Mesendoderm (in vitro differentiated cells): ENCODE results near the gene GLRX3.

ENCODE experiments used
- DNase-seq: peaks from one replicate; pipeline ENCODE4 v3.0.0; 2013
- H2AK5ac ChIP-seq: 2 replicates; pipeline ENCODE4 v1.6.1; 2013; ENCODE audit warnings: low read length, inconsistent platforms
- H2BK120ac ChIP-seq: 2 replicates; pipeline ENCODE4 v1.6.1; 2013; ENCODE audit warnings: low read depth, mild to moderate bottlenecking, low read length, moderate library complexity, mixed read lengths
- H2BK15ac ChIP-seq: replicated peaks from 2 replicates; pipeline ENCODE4 v1.6.1; 2013; ENCODE audit warnings: low read depth, mild to moderate bottlenecking, moderate library complexity
- H2BK5ac ChIP-seq: 2 replicates; pipeline ENCODE4 v1.6.1; 2013; ENCODE audit warnings: low read length, inconsistent platforms
- H3K18ac ChIP-seq: 2 replicates; pipeline ENCODE4 v1.6.1; 2013; ENCODE audit warnings: mild to moderate bottlenecking, low read length, mixed read lengths
- H3K23ac ChIP-seq: one replicate; pipeline ENCODE4 v1.6.1; 2013; ENCODE audit warnings: low read length
- H3K27ac ChIP-seq: 2 replicates; pipeline ENCODE4 v1.5.1; 2013; ENCODE audit warnings: low read depth, mild to moderate bottlenecking, inconsistent platforms, low read length, moderate library complexity
- H3K27me3 ChIP-seq: 2 replicates; pipeline ENCODE4 v1.6.1; 2013; ENCODE audit warnings: low read length, control low read depth, mild to moderate bottlenecking, inconsistent platforms; ENCODE audit not compliant: insufficient read depth, poor library complexity
- H3K36me3 ChIP-seq: 2 replicates; pipeline ENCODE4 v1.6.1; 2013; ENCODE audit warnings: low read length, inconsistent platforms; ENCODE audit not compliant: control insufficient read depth, insufficient read depth
- H3K4ac ChIP-seq: one replicate; pipeline ENCODE4 v1.6.1; 2013; ENCODE audit warnings: low read depth, mild to moderate bottlenecking, low read length, moderate library complexity
- H3K4me1 ChIP-seq: 2 replicates; pipeline ENCODE4 v1.6.1; 2013; ENCODE audit warnings: low read depth, low read length, inconsistent platforms; ENCODE audit not compliant: control insufficient read depth
- H3K4me2 ChIP-seq: 2 replicates; pipeline ENCODE4 v1.6.1; 2013; ENCODE audit warnings: low read length
- H3K4me3 ChIP-seq: 2 replicates; pipeline ENCODE4 v1.5.1; 2013; ENCODE audit warnings: mild to moderate bottlenecking, low read length
- H3K56ac ChIP-seq: one replicate; pipeline ENCODE4 v1.6.1; 2013; ENCODE audit warnings: low read length
- H3K79me1 ChIP-seq: 2 replicates; pipeline ENCODE4 v1.6.1; 2013; ENCODE audit warnings: low read length, inconsistent platforms
- H3K79me2 ChIP-seq: 2 replicates; pipeline ENCODE4 v1.6.1; 2013; ENCODE audit warnings: mild to moderate bottlenecking, low read length; ENCODE audit not compliant: control insufficient read depth, insufficient read depth
- H3K9ac ChIP-seq: 2 replicates; pipeline ENCODE4 v1.6.1; 2013; ENCODE audit warnings: low read length, inconsistent platforms
- H4K5ac ChIP-seq: one replicate; pipeline ENCODE4 v1.6.1; 2013; ENCODE audit warnings: low read length
- H4K8ac ChIP-seq: one replicate; pipeline ENCODE4 v1.6.1; 2013; ENCODE audit warnings: low read depth, mild to moderate bottlenecking, control low read depth, low read length, moderate library complexity
- WGBS: extraction: QIAGEN DNeasy Blood & Tissue Kit; methylation state at CpG from one replicate; pipeline ENCODE4 v1.1.7; 2013; ENCODE audit warnings: low lambda C conversion rate, missing lambda C conversion rate; ENCODE audit not compliant: insufficient coverage; ENCODE audit errors: extremely low coverage; 5-methylcytosine and 5-hydroxymethylcytosine counted together

Gene GLRX3

GRCh38 chr10:130190055-130190736 is 54.0 kb downstream of the GLRX3 start:
- H3K79me2 ChIP-seq = no peaks in the 10 kb centered on the region
- no peak overlapping the region for H2BK5ac ChIP-seq
- H3K27ac ChIP-seq = no peak overlapping the region
- no peak overlapping the region for H2BK120ac ChIP-seq
- no peak overlapping the region for H2AK5ac ChIP-seq
- peak overlapping the region; percentile 93 for H3K56ac ChIP-seq
- H3K4ac ChIP-seq = no peak overlapping the region
- H3K36me3 ChIP-seq = peaks cover 2% of the 10 kb centered on the region
- H3K9ac ChIP-seq = peak overlapping the region; percentile 80
- WGBS = no CpG with 5 or more reads among the region's 81 CpGs
- no peak overlapping the region for H4K8ac ChIP-seq
- DNase-seq = peak; percentile 94
- H3K27me3 ChIP-seq = no peaks in the 10 kb centered on the region
- H3K23ac ChIP-seq = no peak overlapping the region
- H3K4me2 ChIP-seq = peak overlapping the region; percentile 79
- peak overlapping the region; percentile 31 for H3K18ac ChIP-seq
- H3K79me1 ChIP-seq = no peaks in the 10 kb centered on the region
- H3K4me3 ChIP-seq = peak overlapping the region; percentile 35
- H3K4me1 ChIP-seq = no peaks in the 10 kb centered on the region
- no peak overlapping the region for H2BK15ac ChIP-seq
- no peak overlapping the region for H4K5ac ChIP-seq

- H3K4me1 ChIP-seq = no peaks in the 10 kb centered on the region
- H2BK5ac ChIP-seq = no peak overlapping the region
- peak overlapping the region; percentile 80 for H3K9ac ChIP-seq
- H3K4me3 ChIP-seq = no peak overlapping the region
- H2AK5ac ChIP-seq = no peak overlapping the region
- WGBS = no CpG with 5 or more reads among the region's 25 CpGs
- H3K36me3 ChIP-seq = no peaks in the 10 kb centered on the region
- no peaks in the 10 kb centered on the region for H3K27me3 ChIP-seq
- H2BK15ac ChIP-seq = no peak overlapping the region
- H3K27ac ChIP-seq = no peak overlapping the region
- no peaks in the 10 kb centered on the region for H3K79me1 ChIP-seq
- no peak for DNase-seq
- H4K8ac ChIP-seq = no peak overlapping the region
- H4K5ac ChIP-seq = no peak overlapping the region
- peak overlapping the region; percentile 31 for H3K18ac ChIP-seq
- no peaks in the 10 kb centered on the region for H3K79me2 ChIP-seq
- peak overlapping the region; percentile 79 for H3K4me2 ChIP-seq
- no peak overlapping the region for H3K23ac ChIP-seq
- no peak overlapping the region for H3K4ac ChIP-seq
- no peak overlapping the region for H2BK120ac ChIP-seq
- H3K56ac ChIP-seq = peak overlapping the region; percentile 93
Measured at GRCh38 chr10:130190737-130191115, 54.5 kb downstream of the GLRX3 start.

- Histone ChIP-seq H2BK120ac (no peak overlapping the region), H3K79me2 (no peaks in the 10 kb centered on the region), H3K4me1 (no peaks in the 10 kb centered on the region), H2BK15ac (no peak overlapping the region), H3K4ac (no peak overlapping the region), H3K9ac (no peak overlapping the region), H4K8ac (no peak overlapping the region), H3K79me1 (no peaks in the 10 kb centered on the region), H2BK5ac (no peak overlapping the region), H2AK5ac (no peak overlapping the region), H3K27ac (no peak overlapping the region), H3K56ac (no peak overlapping the region), H3K4me2 (no peak overlapping the region), H3K4me3 (no peak overlapping the region), H3K23ac (no peak overlapping the region), H3K27me3 (no peaks in the 10 kb centered on the region), H3K36me3 (no peaks in the 10 kb centered on the region), H3K18ac (no peak overlapping the region), H4K5ac (no peak overlapping the region)
- no CpG with 5 or more reads among the region's 22 CpGs for WGBS
- DNase-seq = no peak
Measured at GRCh38 chr10:130191380-130191779, 55.2 kb downstream of the GLRX3 start.

- Histone ChIP-seq H3K36me3 (no peaks in the 10 kb centered on the region), H2AK5ac (no peak overlapping the region), H2BK5ac (no peak overlapping the region), H3K9ac (no peak overlapping the region), H3K79me2 (no peaks in the 10 kb centered on the region), H3K4ac (no peak overlapping the region), H4K8ac (no peak overlapping the region), H3K4me2 (no peak overlapping the region), H3K27ac (no peak overlapping the region), H3K27me3 (no peaks in the 10 kb centered on the region), H3K4me1 (no peaks in the 10 kb centered on the region), H3K4me3 (no peak overlapping the region), H3K23ac (no peak overlapping the region), H2BK120ac (no peak overlapping the region), H3K79me1 (no peaks in the 10 kb centered on the region), H3K18ac (no peak overlapping the region), H4K5ac (no peak overlapping the region), H2BK15ac (no peak overlapping the region), H3K56ac (no peak overlapping the region)
- WGBS = no CpG with 5 or more reads among the region's 10 CpGs
- DNase-seq = no peak
Measured at GRCh38 chr10:130192276-130192848, 56.2 kb downstream of the GLRX3 start.

GRCh38 chr10:130193033-130193432 is 56.8 kb downstream of the GLRX3 start:
- Histone ChIP-seq H3K23ac (no peak overlapping the region), H3K9ac (no peak overlapping the region), H3K27ac (no peak overlapping the region), H2AK5ac (no peak overlapping the region), H2BK5ac (no peak overlapping the region), H2BK120ac (no peak overlapping the region), H4K8ac (no peak overlapping the region), H2BK15ac (no peak overlapping the region), H4K5ac (no peak overlapping the region), H3K4me3 (no peak overlapping the region), H3K79me1 (no peaks in the 10 kb centered on the region), H3K36me3 (no peaks in the 10 kb centered on the region), H3K56ac (no peak overlapping the region), H3K18ac (no peak overlapping the region), H3K4ac (no peak overlapping the region), H3K27me3 (no peaks in the 10 kb centered on the region), H3K4me1 (no peaks in the 10 kb centered on the region), H3K4me2 (no peak overlapping the region), H3K79me2 (no peaks in the 10 kb centered on the region)
- DNase-seq = no peak
- no CpG with 5 or more reads among the region's 5 CpGs for WGBS
